Activated CD8-positive, alpha-beta memory T cell treated with anti-CD3 and anti-CD28 coated beads, Interleukin-2, amount 50 U/mL, for 1 hour (primary cell): Measurements from ENCODE around the gene OR2AE1.

ENCODE experiments used
- DNase-seq: peaks from one replicate; pipeline ENCODE4 v3.0.0-alpha.2; 2020; ENCODE audit errors: extremely low read depth

The OR2AE1 gene

DNA sequence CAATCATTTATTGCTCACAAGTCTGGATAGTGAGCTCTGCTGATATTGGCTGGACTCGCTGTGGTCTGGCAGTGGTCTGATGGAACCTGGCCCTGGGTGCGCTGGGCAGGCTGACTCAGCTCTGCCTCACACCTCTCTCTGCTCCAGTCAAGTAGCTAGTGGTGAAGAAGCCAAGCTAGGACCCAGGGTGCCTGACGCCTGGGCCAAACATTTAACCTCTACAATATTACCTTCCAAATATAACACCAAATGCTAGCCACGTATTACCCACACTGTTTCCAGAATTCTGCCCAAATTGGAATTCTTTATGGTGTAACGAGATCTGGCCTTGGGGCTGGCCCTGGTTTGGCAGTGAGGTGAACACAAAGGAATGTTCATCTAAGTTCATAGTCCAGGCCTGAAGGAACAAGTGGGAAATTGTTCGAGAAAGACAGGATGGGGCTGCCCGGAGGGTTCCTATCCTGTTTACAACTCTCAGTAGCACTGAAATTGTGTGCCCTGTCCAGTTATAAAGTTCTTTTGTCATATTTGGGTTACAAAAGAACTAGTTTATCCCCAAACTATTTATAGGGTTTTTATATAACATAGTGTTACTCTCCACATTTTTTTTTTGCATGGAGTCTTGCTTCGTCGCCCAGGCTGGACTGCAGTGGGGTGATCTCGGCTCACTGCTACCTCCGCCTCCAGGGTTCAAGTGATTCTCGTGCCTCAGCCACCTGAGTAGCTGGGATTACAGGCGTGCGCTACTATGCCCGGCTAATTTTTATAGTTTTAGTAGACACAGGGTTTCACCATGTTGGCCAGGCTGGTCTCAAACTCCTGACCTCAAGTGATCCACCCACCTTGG is 16.3 kb downstream of the OR2AE1 start:
- no peak for DNase-seq

DNA sequence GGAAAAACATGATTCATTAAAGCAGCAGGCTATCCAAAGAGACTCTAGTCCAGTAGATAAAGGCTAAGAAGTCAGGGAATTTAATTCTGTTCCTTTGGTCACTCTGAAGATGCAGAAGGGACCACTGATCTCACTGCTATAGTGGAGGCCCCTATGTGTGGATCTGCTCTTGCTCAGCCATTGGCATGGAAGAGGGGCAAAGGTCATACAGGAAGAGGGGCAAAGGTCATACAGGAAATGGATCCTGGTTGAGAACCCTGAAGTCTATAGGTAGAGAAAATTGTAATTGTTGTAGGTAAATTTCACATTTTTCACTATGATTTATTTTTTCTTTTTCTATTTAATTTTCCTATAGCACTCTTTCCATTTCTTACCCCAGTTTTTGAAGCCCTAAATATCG is 21.6 kb downstream of the OR2AE1 start:
- no peak for DNase-seq

DNA sequence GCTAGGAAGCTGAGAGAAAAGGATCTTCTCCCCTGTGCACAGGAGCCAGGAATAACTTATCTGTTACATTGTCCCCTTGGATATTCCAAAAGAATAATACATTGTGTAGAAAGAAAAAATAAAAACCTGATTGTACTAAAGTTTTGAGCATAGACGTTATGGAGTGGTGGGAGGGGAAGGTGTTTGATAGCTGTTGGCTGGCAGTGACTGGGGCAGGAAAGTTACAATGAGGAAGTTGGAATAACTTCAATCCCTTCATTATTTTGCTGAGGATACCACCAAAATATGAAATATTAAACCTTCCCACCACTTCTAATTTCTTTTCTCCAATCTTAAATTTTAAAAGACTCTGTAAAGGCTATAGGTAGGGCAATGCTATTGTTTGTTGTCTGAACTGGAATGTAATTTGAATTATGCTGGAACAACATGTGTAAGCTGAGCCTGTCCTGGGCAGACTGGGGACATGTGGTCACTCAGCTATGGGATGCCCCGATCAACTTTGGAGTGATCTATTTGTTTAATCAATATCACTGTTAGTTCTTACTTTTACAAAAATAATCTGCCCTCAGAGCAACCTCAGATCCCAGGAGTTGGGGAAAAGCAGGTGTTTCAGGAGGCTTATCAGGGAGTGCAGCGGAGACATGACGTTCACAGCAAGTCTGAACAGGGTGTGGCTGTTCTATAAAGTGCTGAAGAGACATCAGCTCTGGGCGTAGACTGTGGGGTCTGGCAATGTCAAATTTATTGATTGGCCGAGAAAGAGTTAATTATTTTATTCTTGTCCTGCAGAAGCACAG is 28.2 kb downstream of the OR2AE1 start:
- DNase-seq = no peak

DNA sequence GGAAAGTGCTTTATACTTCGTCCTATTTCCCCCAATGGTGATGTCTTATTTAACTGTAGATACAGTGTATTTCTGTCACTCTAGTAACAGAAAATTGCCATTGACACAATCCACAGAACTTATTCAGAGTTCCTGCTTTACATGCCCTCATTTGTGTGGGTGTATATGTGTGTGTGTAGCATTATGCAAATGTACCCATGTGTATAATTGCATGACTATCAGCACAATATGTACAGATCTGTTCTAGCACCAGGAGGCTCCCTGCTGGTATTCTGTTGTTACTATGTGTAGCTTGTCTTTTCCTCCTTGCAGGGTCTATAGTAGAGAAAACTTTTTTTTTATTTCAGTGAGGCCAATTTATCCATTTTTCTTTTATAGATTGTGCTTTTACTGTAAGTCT is 32.5 kb downstream of the OR2AE1 start:
- DNase-seq = no peak

DNA sequence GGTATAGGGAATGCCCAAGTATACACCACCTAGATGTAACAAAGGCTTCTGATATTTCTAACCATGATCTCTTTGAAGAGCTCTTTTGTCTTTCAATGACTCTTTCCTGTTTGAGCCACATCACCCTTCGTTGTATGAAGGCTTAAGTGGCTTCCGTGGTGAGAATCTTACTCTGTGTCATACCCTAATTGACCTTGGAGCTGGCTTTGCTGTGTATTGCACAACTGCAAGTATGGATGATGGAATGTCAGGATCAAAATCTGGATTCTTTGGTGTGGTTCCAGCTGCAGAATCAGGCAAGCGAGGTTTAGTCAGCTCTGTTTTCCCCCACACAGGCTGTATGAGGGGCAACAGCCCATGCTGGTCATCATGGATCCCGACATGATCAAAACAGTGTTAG is 33.0 kb downstream of the OR2AE1 start:
- DNase-seq = no peak

DNA sequence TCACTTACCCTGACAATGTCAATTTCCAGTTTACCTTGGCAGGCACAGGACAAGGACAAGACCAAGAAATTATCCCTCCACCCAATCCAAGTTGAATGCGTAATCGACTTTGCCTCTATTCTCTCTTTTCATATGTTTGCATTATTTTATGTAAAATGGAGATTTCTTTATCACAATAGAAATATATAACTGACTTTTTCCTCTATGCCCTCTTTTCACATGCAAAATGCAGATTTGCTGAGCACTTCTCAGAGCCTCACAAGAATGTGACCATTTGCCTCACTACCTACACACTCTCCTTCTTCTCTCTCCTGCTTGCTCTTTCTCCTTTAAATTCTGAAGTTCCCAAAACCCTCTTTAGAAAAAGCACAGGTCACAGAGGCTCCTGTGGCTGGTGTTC is 33.9 kb downstream of the OR2AE1 start:
- no peak for DNase-seq

DNA sequence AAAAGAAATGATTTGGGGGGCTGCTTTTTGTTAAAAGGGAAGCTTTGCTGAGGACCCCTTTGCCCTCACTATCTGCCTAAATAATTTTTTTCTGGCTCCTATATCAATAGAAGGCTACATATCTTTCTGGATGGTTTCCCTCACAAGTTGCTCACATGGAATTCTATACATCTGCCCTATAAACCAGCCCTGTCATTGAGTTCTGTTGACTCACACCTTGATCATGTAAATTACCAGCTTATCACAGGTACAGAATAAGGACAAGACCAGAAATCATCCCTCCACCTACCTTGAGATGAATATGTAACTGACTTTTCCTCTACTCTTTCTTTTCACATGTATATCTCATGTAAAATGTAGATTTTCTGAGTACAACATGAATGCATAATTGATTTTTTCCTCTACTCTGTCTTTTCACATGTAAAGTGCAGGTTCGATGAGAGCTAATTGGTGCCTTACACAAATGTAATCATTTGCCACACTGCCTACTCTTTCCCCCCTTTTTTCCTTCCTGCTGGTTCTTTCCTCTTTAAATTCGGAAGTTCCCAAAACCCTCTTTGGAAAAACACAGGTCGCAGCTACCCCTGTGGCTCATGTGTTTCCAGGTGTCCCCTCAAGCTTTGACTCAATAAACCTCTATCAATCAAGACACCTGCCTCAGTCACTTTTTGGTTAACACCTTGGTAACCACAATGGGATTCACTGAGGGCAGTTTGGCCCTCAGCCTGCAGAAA is 36.5 kb downstream of the OR2AE1 start:
- DNase-seq = no peak

DNA sequence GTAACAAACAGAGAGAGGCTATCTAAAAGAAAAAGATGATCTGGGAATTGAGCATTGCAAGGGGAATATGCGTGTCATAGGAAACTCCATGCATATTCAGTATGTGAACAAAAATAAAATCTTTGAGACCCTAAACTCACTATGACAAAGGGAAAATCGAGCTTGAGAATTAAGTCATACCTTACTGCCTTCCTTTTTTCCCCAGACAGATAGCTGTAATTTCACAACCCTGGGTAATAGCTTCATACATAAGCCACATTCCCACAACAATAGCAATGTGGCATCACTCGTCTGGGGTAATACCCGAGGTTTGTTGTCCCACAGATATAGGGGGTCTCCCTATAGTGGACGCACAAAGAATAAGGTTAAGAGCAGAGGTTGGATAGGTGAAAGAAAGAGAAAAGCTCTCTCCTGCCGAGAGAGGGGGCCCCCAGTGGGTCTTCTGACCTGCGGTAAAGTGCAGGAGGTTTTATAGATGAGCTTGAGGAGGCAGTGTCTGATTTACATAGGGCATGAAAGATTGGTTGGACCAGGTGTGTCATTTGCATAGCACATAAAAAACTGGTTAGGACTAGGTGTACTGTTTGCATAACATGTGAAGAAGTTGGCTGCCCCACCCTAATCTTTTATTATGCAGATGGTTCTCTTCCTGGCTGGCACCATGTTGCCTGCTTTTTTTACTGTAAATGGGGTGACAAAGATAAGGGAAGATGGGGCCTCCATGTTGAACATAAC is 37.4 kb downstream of the OR2AE1 start:
- DNase-seq = no peak

DNA sequence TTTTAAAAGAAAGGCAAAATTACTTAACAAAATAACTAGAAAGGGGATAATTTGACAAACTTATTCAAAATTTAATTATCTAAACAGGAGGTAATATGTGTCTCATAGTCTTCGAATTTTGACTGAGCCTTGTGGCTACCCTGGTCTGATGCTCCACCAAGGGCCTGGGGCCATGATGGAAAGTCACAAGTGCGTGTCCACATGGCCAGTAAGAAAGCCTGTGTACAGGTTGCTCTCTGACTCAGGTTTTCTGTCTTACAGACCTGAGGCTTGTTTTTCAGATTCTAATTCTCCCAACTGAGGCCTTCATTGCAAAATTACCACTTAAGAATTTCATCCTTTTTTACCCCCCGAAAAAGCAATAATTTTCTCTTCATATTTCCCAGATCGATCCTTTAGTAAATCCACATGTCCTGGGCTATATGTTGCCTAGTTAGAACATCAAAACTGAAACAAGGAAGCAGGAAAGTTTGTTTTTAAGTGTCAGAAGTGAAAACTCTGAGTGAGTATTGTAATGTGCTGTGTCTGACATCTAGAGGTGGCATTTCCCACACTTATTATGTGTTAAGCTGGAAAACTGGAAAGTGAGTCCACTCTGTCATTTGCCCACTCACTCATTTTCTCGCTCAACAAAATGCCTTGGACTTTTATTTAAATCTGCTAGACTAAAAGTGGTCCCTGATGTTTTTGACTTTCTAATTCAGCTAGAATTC is 39.0 kb downstream of the OR2AE1 start:
- DNase-seq = no peak

DNA sequence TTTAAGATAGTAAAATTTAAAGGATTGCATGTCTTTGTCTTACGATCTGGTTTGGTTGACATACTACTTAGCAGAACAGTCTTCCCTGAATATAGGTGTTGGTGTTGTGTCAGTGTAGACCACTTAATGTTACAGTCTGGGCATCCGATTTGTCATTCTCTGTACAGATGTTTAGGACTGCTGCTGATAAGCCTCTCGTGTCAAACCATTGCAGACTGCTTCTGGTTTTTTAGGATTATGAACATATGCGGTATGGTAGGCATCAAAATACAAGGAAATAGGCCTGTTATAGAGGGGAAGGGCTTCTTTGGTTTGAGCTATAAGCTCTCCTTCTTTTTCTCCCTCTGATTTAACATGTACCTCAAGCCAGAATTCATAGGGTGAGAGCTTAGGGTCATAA is 41.6 kb downstream of the OR2AE1 start:
- no peak for DNase-seq

DNA sequence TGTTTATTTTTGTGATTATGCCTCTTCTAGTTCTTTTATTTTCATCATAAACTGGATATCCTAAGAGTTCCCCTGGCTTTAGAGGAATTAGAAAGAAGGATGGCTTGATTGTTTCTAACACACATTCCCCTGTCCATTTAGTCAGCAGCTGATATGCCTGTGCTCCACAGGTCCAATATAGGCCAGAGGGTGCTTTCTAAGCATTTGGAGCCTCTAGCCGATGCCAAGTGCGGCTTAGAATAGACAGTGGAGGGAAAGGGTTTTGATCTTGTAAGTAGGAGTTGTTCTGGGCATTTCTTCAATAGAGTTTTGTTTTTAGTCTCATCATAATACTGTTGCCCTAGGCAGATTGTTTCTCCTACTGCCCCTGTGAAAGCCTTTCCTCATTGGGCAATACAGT is 42.5 kb downstream of the OR2AE1 start:
- no peak for DNase-seq

DNA sequence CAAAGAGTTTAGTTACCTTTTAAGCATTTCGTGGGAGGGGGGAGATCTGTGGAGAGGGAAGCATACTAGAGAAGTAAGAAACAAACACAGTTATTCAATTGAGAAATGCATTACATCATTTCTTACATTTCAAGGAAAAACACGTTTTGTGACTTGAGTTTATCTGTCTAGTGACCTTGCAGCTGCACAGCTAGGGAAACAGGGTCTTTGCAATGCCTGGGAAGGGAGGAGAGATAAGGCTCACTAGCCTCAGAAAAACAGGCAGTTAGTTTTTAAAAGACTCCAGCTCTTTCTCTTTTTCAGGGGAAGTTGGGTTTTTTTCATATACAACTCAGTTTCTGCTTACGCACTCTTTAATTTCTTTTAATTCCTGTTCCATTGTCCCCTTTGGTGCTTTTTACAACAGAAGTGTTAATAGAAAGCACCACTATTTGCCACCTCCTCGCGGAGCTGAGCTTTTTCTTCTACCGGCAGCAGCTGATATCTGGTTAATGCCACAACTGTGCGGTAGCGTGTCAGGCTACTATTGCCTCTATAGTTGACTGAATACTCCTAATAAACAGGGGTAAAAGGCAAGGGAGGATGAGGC is 43.5 kb downstream of the OR2AE1 start:
- no peak for DNase-seq

DNA sequence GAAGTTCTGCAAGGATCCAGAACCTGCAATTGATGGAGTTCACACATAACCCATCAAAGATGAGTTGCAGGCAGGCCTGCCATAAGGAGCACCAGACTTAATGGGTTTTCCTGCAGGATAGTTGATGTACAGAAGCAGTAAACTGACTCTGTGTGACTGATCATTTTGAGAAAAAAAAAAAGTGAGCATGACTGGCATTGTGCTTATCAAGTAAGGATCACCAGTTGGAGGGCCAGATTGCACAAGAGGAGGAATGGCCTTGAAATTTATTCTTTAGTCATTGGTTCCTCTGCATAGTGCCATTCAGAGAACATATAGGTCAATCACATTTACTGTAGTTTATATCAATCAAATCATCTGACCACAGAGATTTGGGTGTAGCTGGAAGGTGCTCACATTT is 45.2 kb downstream of the OR2AE1 start:
- no peak for DNase-seq

DNA sequence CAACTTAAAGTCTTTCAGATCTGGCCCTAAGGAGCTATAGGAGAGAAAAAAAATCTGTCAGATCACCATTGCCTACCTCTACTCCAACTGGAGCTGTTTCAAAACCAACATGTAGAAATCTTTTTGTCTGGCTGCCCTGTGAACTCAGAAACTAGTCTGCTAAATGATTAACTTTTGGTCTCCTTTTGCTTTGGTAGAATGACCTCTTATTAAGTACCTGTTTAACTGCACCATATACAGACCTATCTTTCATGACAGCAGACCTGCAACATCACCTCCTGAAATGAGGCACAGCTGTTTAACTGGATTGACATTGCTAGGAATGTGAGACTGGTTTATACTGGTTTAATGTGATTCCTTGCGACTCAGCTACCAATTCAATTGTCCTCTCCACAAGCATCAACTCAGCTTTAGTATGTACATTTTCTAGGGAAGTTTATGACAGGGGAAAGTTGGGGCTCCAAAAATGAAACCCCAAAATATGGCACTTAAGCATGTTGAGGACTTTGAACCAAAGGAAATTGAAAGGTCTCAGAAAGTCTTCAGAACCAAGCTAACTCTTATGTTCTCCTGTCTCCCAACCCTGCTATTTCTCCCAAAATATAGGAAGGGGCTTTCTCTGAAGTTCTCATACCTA is 47.2 kb downstream of the OR2AE1 start:
- no peak for DNase-seq

DNA sequence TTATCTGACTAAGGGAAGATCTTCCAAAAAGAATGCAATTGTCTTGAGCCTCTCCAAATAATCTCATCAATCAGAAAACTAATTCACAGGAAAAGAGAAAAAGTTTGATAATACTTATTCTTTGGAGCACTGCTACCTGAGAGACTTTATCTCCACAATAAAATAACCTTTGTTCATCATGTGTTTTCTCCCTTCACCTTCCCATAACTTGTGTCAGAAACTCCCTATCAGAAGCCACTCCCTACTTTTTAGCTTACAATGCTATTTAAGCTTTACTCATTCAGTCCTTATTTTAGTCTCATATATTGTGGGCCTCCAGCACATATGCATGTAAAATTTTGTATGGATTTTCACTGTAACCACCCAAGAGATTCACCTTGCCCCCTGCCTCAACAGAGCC is 48.0 kb downstream of the OR2AE1 start:
- DNase-seq = no peak

DNA sequence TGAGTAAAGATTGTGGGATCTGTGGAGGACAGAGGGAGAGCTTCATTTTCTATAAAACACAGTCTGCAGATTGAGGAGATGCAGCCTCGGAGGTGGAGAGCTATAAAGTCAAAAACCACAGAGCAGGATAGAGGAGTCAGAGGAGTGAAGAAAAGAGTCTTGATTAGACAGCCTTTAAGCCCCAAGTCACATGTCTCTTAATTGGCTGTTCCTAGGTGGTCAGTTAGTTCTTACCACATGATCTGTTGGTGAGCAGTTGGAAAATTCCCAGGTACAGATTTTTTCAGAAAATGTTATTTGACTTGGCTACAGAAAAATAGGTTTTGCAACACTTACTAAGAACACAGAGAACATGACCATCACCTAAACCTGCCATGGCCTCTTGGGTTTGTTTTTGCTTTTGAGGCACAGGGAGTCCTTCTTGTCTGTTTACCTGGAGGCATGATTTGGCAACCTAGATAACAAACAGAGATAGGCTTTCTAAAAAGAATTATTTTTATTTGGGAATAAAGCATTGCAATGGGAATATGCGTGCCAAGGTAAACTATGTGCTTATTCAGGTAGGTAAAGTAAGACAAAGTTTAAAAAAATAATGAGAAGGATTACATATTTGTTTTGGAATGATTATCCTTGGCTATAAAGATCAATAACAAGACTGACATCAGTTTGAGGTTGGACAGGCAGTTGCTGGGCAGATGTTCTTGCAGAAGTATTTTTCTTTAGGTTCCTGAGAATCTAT is 49.6 kb downstream of the OR2AE1 start:
- no peak for DNase-seq
